Neutrophil (primary cell): ENCODE data around the gene RAC3.

Experiments used
- H3K27ac ChIP-seq: fragments of 200-600 bp; sonication (generic); 2 replicates; pipeline ENCODE4 v1.5.1; 2016; ENCODE audit warnings: mild to moderate bottlenecking, moderate library complexity
- H3K27me3 ChIP-seq: fragments of 200-600 bp; sonication (generic); 2 replicates; pipeline ENCODE4 v1.6.0; 2016; ENCODE audit warnings: mild to moderate bottlenecking
- H3K36me3 ChIP-seq: fragments of 200-600 bp; sonication (generic); 2 replicates; pipeline ENCODE4 v1.5.1; 2017
- H3K4me1 ChIP-seq, 2 experiments: fragments of 200-600 bp in 1 of 2; sonication (generic) in 1 of 2; 1 replicate in 1 of 2; 2 replicates in 1 of 2; pipeline versions ENCODE4 v1.5.1 to v1.6.1; 2013 to 2016; ENCODE audit warnings: low read depth in 1 of 2, low read length in 1 of 2, mild to moderate bottlenecking in 1 of 2, moderate library complexity in 1 of 2; ENCODE audit not compliant: control insufficient read depth in 1 of 2, insufficient read depth in 1 of 2
- H3K4me3 ChIP-seq, 2 experiments: fragments of 200-600 bp in 1 of 2; sonication (generic) in 1 of 2; 1 replicate in 1 of 2; 2 replicates in 1 of 2; pipeline ENCODE4 v1.5.1; 2013 to 2016; ENCODE audit warnings: low read depth in 1 of 2, low read length in 1 of 2, mild to moderate bottlenecking in 1 of 2, moderate library complexity in 1 of 2
- H3K9me3 ChIP-seq: fragments of 200-600 bp; sonication (generic); 2 replicates; pipeline ENCODE4 v1.5.1; 2016
- TF ChIP-seq, protein P1 (sequence below): fragments of 200-600 bp; sonication (generic); IDR thresholded peaks from 2 replicates; pipeline ENCODE4 v1.5.1; 2016; ENCODE audit warnings: antibody characterized with exemption

The RAC3 gene

DNA sequence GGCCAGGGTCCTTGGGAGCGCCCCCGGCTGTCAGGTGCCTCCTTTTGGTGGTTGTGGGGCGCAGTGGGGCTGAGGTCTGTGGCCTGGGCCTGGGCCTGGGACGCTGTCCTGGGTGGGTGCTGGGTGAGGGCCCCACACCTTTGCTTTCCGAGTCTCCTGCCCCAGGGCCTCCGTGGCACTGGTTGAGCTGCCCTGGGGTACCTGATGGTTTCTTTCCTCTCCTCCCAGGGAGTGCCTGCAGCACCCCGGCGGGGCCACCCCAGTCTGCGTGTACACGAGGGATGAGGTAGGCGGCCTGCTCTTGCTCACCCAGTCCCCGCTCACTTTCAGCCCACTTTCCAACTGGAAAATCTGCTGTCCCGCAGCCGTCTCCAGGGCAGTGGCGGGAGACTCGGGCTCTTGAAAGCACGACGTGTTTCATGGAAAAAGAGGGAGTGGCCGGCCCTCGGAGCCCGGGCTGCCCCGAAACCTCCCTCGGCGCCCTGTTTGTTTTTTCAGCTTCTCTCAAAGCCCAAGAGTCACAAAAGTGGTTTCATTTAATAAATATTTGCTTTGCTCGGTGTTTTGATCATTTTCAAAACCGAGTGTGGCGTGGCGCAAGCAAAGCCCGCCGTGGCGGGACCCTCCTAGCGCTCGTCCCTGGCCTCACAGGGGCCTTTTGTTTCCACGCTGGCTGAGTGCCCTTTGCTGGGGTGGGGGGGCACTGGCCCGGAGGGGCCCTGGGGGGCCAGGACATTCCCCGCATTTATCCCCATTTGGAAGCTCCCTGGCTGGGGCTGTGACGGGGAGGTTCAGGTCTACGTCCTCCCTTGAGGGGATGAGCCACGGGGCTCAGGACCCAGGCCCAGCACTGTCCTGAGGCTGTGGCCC lies 36.6 kb upstream of the RAC3 start:
- Histone ChIP-seq H3K4me3 (no peak overlapping the region), H3K4me1 (no peaks in the 10 kb centered on the region), H3K9me3 (no peaks in the 10 kb centered on the region), H3K36me3 (peaks cover 7% of the 10 kb centered on the region), H3K27me3 (no peaks in the 10 kb centered on the region), H3K27ac (no peak overlapping the region)
- TF ChIP-seq, protein P1, sequence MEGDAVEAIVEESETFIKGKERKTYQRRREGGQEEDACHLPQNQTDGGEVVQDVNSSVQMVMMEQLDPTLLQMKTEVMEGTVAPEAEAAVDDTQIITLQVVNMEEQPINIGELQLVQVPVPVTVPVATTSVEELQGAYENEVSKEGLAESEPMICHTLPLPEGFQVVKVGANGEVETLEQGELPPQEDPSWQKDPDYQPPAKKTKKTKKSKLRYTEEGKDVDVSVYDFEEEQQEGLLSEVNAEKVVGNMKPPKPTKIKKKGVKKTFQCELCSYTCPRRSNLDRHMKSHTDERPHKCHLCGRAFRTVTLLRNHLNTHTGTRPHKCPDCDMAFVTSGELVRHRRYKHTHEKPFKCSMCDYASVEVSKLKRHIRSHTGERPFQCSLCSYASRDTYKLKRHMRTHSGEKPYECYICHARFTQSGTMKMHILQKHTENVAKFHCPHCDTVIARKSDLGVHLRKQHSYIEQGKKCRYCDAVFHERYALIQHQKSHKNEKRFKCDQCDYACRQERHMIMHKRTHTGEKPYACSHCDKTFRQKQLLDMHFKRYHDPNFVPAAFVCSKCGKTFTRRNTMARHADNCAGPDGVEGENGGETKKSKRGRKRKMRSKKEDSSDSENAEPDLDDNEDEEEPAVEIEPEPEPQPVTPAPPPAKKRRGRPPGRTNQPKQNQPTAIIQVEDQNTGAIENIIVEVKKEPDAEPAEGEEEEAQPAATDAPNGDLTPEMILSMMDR, result no peak

- H3K9me3 ChIP-seq, result no peaks in the 10 kb centered on the region
- H3K27me3 ChIP-seq, result no peaks in the 10 kb centered on the region
- no peak overlapping the region for H3K4me3 ChIP-seq
- TF ChIP-seq, protein P1, result no peak
- no peaks in the 10 kb centered on the region for H3K4me1 ChIP-seq
- peaks cover 7% of the 10 kb centered on the region for H3K36me3 ChIP-seq
- H3K27ac ChIP-seq, result no peak overlapping the region
These were observed 35.8 kb upstream of the RAC3 start for GRCh38 chr17:81995463-81996231.

DNA sequence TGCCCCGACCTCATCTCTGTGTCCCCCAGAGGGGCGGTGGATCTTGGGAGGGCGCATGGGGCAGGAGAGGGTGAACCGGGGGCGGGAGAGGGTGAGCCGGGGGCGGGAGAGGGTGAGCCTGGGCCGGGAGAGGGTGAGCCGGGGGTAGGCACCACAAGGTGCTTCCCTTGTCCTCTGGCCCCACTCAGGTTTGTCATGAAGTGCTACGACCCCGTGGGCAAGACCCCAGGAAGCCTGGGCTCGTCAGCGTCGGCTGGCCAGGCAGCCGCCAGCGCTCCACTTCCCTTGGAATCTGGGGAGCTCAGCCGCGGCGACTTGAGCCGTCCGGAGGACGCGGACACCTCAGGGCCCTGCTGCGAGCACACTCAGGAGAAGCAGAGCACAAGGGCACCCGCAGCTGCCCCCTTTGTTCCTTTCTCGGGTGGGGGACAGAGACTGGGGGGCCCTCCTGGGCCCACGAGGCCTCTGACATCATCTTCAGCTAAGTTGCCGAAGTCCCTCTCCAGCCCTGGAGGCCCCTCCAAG lies 35.2 kb upstream of the RAC3 start:
- H3K36me3 ChIP-seq, result peaks cover 7% of the 10 kb centered on the region
- no peaks in the 10 kb centered on the region for H3K9me3 ChIP-seq
- no peak overlapping the region for H3K4me3 ChIP-seq
- H3K27me3 ChIP-seq, result no peaks in the 10 kb centered on the region
- no peak overlapping the region for H3K27ac ChIP-seq
- H3K4me1 ChIP-seq, result no peaks in the 10 kb centered on the region
- TF ChIP-seq, protein P1, result no peak

GRCh38 chr17:81996757-81997441 lies 34.6 kb upstream of the RAC3 start:
- Histone ChIP-seq H3K36me3 (peaks cover 7% of the 10 kb centered on the region), H3K9me3 (no peaks in the 10 kb centered on the region), H3K27ac (no peak overlapping the region), H3K27me3 (no peaks in the 10 kb centered on the region), H3K4me3 (no peak overlapping the region), H3K4me1 (no peaks in the 10 kb centered on the region)
- TF ChIP-seq, protein P1, result no peak

GRCh38 chr17:81998212-81998611 lies 33.3 kb upstream of the RAC3 start:
- Histone ChIP-seq H3K27ac (no peak overlapping the region), H3K9me3 (no peaks in the 10 kb centered on the region), H3K4me1 (no peaks in the 10 kb centered on the region), H3K27me3 (no peaks in the 10 kb centered on the region), H3K4me3 (no peak overlapping the region), H3K36me3 (peaks cover 7% of the 10 kb centered on the region)
- TF ChIP-seq, protein P1, result no peak
